ENCODE results near the gene SOS2. TPM values are rescaled to one million over a fixed set of nuclear protein-coding genes. Genes with fewer than 3 reads are reported as not detected.

The SOS2 gene
- total and polyA plus RNA-seq, 2 of the 4 experiments (the other 2 are of a cell fraction) = 6.3 to 10.9 TPM

DNA sequence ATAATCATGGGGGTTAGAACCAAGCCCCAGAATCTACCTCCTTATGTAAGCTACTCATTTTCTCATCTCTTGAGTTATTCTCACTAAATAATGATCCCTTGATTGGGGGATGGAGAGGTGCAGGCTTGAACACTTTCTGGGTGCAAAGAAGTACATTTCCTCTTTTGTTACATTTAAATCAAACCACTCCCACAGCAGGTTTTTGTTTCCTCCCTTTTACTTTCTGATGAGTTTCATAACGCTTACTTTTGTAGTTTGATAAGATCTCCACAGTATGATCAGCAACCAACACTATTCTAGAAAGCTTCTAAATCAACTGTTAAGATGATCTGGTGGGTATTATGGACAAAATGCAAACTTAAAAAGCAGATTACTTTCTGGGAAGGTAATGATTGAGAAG lies 135.5 kb downstream of the SOS2 start:
- POLR2A ChIA-PET (ENCODE audit: unreplicated experiment) = no interaction called here
- Histone ChIP-seq H4K5ac (ENCODE audit: low read depth, low read length) (no peak overlapping the region), H3K9ac (ENCODE audit: low read depth, low read length) (no peak overlapping the region), H3K79me1 (ENCODE audit: low read depth in 1 of 2, low read length in 2 of 2) (no peaks in the 10 kb centered on the region), H3K56ac (ENCODE audit: extremely low read depth, insufficient read depth, low read length) (no peak overlapping the region), H4K8ac (ENCODE audit: low read depth in 2 of 2, low read length in 2 of 2) (no peak overlapping the region), H3K4ac (ENCODE audit: low read depth, low read length) (no peak overlapping the region), H2BK120ac (ENCODE audit: low read depth, low read length) (no peak overlapping the region), H2BK15ac (ENCODE audit: low read depth, low read length) (no peak overlapping the region), H4K20me1 (ENCODE audit: insufficient read depth, low read length) (no peaks in the 10 kb centered on the region), H4K91ac (ENCODE audit: insufficient read depth, low read depth, low read length) (no peak overlapping the region), H3K4me3 (ENCODE audit: insufficient read depth, low read depth, low read length) (no peak overlapping the region), H3K14ac (replicated peaks; ENCODE audit: low read depth, low read length) (no peak overlapping the region), H3K23ac (ENCODE audit: low read depth, low read length) (no peak overlapping the region), H2AK9ac (replicated peaks; ENCODE audit: low read depth, low read length, poor library complexity) (no peak overlapping the region), H3K36me3 (ENCODE audit: control insufficient read depth, insufficient read depth, low read length) (peaks cover 1% of the 10 kb centered on the region; the same call in 1 of the 2 replicates), H3K27me3 (ENCODE audit: control insufficient read depth, insufficient read depth, low read length) (no peaks in the 10 kb centered on the region), H3K4me1 (ENCODE audit: control insufficient read depth, insufficient read depth, low read length) (no peaks in the 10 kb centered on the region), H3K18ac (ENCODE audit: low read depth, low read length) (no peak overlapping the region), H2BK5ac (ENCODE audit: low read depth, low read length, poor library complexity, severe bottlenecking) (no peak overlapping the region), H2BK20ac (ENCODE audit: low read depth, low read length) (no peak overlapping the region), H2AK5ac (ENCODE audit: low read depth, low read length) (no peak overlapping the region), H3K9me1 (ENCODE audit: insufficient read depth, low read length) (peaks cover 5% of the 10 kb centered on the region), H3K4me2 (ENCODE audit: low read depth, low read length) (no peak overlapping the region), H3K9me3 (ENCODE audit: control insufficient read depth, insufficient read depth, low read length) (no peaks in the 10 kb centered on the region), H3K27ac (ENCODE audit: insufficient read depth, low read length) (no peak overlapping the region), H2AFZ (replicated peaks; ENCODE audit: low read length, poor library complexity) (no peak overlapping the region)
- no peak for TF ChIP-seq MXI1 (IDR thresholded peaks at IDR 0.05; ENCODE audit: borderline replicate concordance, low read depth, low read length)
- TF ChIP-seq CEBPB (IDR thresholded peaks at IDR 0.05; ENCODE audit: low read depth, low read length) = no peak
- TF ChIP-seq MAFK (IDR thresholded peaks at IDR 0.05; ENCODE audit: low read depth, low read length) = no peak
- no peak for TF ChIP-seq BHLHE40 (IDR thresholded peaks at IDR 0.05; ENCODE audit: low read depth, low read length)
- TF ChIP-seq POLR2A (IDR thresholded peaks at IDR 0.05; ENCODE audit: low read depth, low read length) = no peak
- TF ChIP-seq NFE2L2 (IDR thresholded peaks at IDR 0.05; ENCODE audit: low read depth, low read length) = no peak
- TF ChIP-seq RCOR1 (IDR thresholded peaks at IDR 0.05; ENCODE audit: insufficient replicate concordance, low read length) = no peak
- no peak for TF ChIP-seq USF2 (IDR thresholded peaks at IDR 0.05; ENCODE audit: low read depth, low read length)
- no peak for TF ChIP-seq RAD21 (IDR thresholded peaks at IDR 0.05; ENCODE audit: low read length)
- TF ChIP-seq, protein P1, sequence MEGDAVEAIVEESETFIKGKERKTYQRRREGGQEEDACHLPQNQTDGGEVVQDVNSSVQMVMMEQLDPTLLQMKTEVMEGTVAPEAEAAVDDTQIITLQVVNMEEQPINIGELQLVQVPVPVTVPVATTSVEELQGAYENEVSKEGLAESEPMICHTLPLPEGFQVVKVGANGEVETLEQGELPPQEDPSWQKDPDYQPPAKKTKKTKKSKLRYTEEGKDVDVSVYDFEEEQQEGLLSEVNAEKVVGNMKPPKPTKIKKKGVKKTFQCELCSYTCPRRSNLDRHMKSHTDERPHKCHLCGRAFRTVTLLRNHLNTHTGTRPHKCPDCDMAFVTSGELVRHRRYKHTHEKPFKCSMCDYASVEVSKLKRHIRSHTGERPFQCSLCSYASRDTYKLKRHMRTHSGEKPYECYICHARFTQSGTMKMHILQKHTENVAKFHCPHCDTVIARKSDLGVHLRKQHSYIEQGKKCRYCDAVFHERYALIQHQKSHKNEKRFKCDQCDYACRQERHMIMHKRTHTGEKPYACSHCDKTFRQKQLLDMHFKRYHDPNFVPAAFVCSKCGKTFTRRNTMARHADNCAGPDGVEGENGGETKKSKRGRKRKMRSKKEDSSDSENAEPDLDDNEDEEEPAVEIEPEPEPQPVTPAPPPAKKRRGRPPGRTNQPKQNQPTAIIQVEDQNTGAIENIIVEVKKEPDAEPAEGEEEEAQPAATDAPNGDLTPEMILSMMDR (conservative IDR thresholded peaks at IDR 0.05; ENCODE audit: low read depth, low read length) = no peak
- no peak for TF ChIP-seq CHD1 (IDR thresholded peaks at IDR 0.05; ENCODE audit: low read depth, low read length)
- TF ChIP-seq MAZ (IDR thresholded peaks at IDR 0.05; ENCODE audit: borderline replicate concordance, low read depth, low read length) = no peak
- dilution Hi-C loops (cut with HindIII; ENCODE audit: low sequenced_read_pairs, unreplicated experiment) (no loop called here), intact Hi-C loops (cut with micrococcal nuclease) (no loop called here), in situ Hi-C loops (cut with MboI; ENCODE audit: low sequenced_read_pairs) (no loop called here)
- no peak for ATAC-seq (ENCODE audit: low read depth)
- no peak for DNase-seq
- CTCF ChIA-PET = no interaction called here
- no CpG with 5 or more reads among the region's 1 CpG for WGBS, 2 experiments (ENCODE audit: extremely low coverage in 2 of 2, insufficient read length in 1 of 2)
- BruUV-seq (replicated peaks) = no TSS peak
